ENCODE measurements around the gene IRF2BP2.

GRCh38 chr1:234621127-234621468 is 11.1 kb upstream of the IRF2BP2 start:
- no peak for TF ChIP-seq CTCF (conservative IDR thresholded peaks at IDR 0.05 in 1 of 2, IDR thresholded peaks at IDR 0.05 in 1 of 2; ENCODE audit: low read depth in 1 of 2, low read length in 2 of 2)
- TF ChIP-seq EZH2 (IDR thresholded peaks at IDR 0.05; ENCODE audit: low read length, missing control alignments): no peak
